Activated CD4-positive, alpha-beta memory T cell treated with anti-CD3 and anti-CD28 coated beads for 36 hours (primary cell): ENCODE data around the gene COA8. TPM values are rescaled to one million over a fixed set of nuclear protein-coding genes. Genes with fewer than 3 reads are reported as not detected.
A peak's percentile ranks its signal among the peaks of the same experiment; 100 is the strongest.
"Not testable (repeated sequence)": the region's sequence is repeated elsewhere in the genome, so short reads cannot be mapped to it uniquely, and the experiment has no call there.

Source experiments
- CTCF ChIA-PET: fragments of 350-600 bp; sonication (Branson Sonifier 250); formaldehyde crosslinking; loops from one replicate; lab custom pipeline; 2021; ENCODE audit warnings: antibody characterized with exemption, inconsistent platforms; lab: Charles Lee
- POLR2A ChIA-PET: fragments of 350-600 bp; sonication (Branson Sonifier 250); formaldehyde crosslinking; loops from one replicate; lab custom pipeline; 2021; ENCODE audit warnings: antibody characterized with exemption; lab: Charles Lee
- DNase-seq: peaks from one replicate; pipeline ENCODE4 v3.0.0-alpha.2; 2020
- H3K27ac Mint-ChIP-seq: one replicate; pipeline ENCODE4 v1.8.0; 2021; ENCODE audit warnings: mixed read lengths
- H3K27me3 Mint-ChIP-seq: one replicate; pipeline ENCODE4 v1.8.0; 2021; ENCODE audit warnings: mixed read lengths
- H3K36me3 Mint-ChIP-seq: one replicate; pipeline ENCODE4 v1.8.0; 2021; ENCODE audit warnings: mixed read lengths
- H3K4me1 Mint-ChIP-seq: one replicate; pipeline ENCODE4 v1.8.0; 2021; ENCODE audit warnings: low read depth, mixed read lengths
- H3K4me3 Mint-ChIP-seq: one replicate; pipeline ENCODE4 v1.8.0; 2021; ENCODE audit warnings: mild to moderate bottlenecking, mixed read lengths
- H3K9me3 Mint-ChIP-seq: one replicate; pipeline ENCODE4 v1.8.0; 2021; ENCODE audit warnings: mixed read lengths
- intact Hi-C: fragments of 100-400 bp; cut with micrococcal nuclease; formaldehyde crosslinking; loops from one replicate; pipeline ENCODE4 v1.15.1; 2023
- total RNA-seq, 2 experiments: library from RNA; stranded (reverse); gene quantifications; one replicate each; pipeline ENCODE4 v1.2.3, GENCODE V29; 2021

The COA8 gene
- total RNA-seq, 2 experiments from 2014 or later, result 46.2 to 48.9 TPM

- Mint-ChIP-seq H3K27ac (no peak overlapping the region), H3K4me1 (peaks cover 16% of the 10 kb centered on the region), H3K27me3 (peaks cover 4% of the 10 kb centered on the region), H3K36me3 (no peaks in the 10 kb centered on the region), H3K4me3 (no peak overlapping the region), H3K9me3 (no peaks in the 10 kb centered on the region)
- ChIA-PET POLR2A (no interaction called here), CTCF (no interaction called here)
- intact Hi-C loops, result no loop called here
- DNase-seq, result no peak
Observed at GRCh38 chr14:103604620-103605019, 41.9 kb downstream of the COA8 start.

DNA sequence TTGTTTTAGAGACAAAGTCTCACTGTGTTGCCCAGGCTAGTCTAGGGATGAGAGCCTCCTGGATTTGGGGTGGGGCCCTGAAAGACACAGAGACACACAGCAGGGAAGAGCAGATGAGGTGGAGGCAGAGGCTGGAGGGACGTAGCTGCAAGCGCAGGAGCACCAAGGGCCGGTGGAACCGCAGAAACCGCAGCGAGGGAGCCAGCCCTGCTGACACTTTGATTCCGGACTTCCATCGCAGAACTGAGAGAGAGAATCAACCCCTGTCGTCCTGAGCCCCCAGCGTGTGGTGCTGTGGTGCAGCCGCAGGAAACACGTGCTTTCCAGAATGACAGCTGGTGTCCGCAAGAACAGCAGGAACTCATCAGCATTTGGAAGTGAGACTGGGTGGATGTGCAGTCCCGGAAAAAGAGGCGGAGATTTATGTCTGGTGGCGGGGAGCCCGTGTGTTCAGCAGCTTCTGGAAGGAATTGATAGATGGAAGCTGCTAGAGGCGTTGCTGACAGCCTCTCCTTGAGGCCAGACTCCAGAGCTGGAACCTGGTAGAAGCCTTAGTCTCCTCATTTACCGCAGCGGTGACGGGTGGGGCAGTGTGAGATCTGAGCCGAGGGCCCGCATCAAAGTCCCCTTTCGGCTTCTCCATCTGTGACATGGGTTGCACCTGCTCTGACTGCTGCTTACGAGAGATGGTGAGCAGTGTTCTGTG, 44.4 kb downstream of the COA8 start:
- ChIA-PET POLR2A (no interaction called here), CTCF (interaction anchor here (0.9 to 1.8 kb wide), 4 partner anchors 46 to 294 kb away, joined by 3 to 4 read pairs (median 3); no protein-coding TSS in a partner anchor)
- Mint-ChIP-seq H3K27ac (no peak overlapping the region), H3K9me3 (peaks cover 11% of the 10 kb centered on the region), H3K36me3 (peaks cover 7% of the 10 kb centered on the region), H3K27me3 (peaks cover 4% of the 10 kb centered on the region), H3K4me1 (peaks cover 16% of the 10 kb centered on the region), H3K4me3 (peak overlapping the region; percentile 48)
- intact Hi-C loops, result no loop called here
- peak; percentile 81 for DNase-seq

DNA sequence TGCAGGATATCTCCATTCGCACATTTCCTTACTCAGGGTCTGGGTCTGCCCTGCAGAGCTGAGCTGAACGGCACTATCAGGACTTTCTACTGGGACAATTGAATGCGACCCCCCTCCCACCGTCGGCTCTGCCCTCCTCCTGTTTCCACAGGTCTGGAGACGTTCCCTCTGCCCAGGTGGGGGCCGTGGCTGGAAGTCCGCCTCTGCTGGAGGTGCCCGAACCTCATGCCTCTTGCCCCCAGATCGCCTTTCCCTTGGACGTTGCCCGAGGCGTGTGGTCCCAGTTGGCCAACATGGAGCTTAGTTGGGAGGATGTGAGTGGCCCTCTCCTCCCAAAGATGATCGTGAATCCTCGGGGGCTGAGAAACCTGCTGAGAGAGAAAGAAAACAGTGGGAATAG, 45.1 kb downstream of the COA8 start:
- Mint-ChIP-seq H3K4me3 (peak overlapping the region; percentile 48), H3K4me1 (peaks cover 16% of the 10 kb centered on the region), H3K36me3 (peaks cover 7% of the 10 kb centered on the region), H3K27ac (no peak overlapping the region), H3K9me3 (peaks cover 11% of the 10 kb centered on the region), H3K27me3 (peaks cover 4% of the 10 kb centered on the region)
- intact Hi-C loops, result no loop called here
- POLR2A ChIA-PET, result interaction anchor here (0.7 kb wide), 1 partner anchor 11 kb away, joined by 3 read pairs; no protein-coding TSS in a partner anchor
- CTCF ChIA-PET, result interaction anchor here (1.0 to 1.8 kb wide), 3 partner anchors 45 to 293 kb away, joined by 3 to 4 read pairs (median 3); no protein-coding TSS in a partner anchor
- DNase-seq, result no peak

DNA sequence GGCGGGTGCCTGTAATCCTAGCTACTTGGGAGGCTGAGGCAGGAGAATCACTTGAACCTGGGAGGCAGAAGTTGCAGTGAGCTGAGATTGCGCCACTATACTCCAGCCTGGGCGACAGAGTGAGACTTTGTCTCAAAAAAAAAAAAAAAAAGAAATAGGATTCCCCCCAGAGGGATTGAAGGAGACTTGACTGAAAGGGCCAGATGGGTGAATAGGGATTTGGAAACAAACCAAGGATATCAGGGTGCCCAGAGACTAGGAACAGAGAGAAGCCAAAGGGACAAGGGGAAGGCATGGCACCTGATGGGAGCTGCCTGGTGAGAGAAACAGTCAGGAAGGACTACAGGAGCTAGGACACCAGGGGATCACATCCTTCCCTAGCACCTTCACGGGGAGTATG, 46.3 kb downstream of the COA8 start:
- POLR2A ChIA-PET, H3K4me3 Mint-ChIP-seq, H3K27me3 Mint-ChIP-seq, CTCF ChIA-PET, H3K27ac Mint-ChIP-seq, H3K36me3 Mint-ChIP-seq, intact Hi-C loops, DNase-seq: not testable (repeated sequence)
- peaks cover 16% of the 10 kb centered on the region for H3K4me1 Mint-ChIP-seq
- H3K9me3 Mint-ChIP-seq, result peaks cover 11% of the 10 kb centered on the region

- Mint-ChIP-seq H3K4me3 (no peak overlapping the region), H3K36me3 (peaks cover 7% of the 10 kb centered on the region), H3K27me3 (peaks cover 4% of the 10 kb centered on the region), H3K27ac (no peak overlapping the region), H3K4me1 (peaks cover 16% of the 10 kb centered on the region), H3K9me3 (peaks cover 11% of the 10 kb centered on the region)
- ChIA-PET CTCF (no interaction called here), POLR2A (no interaction called here)
- intact Hi-C loops, result no loop called here
- no peak for DNase-seq
Observed at GRCh38 chr14:103611215-103611614, 48.5 kb downstream of the COA8 start.

DNA sequence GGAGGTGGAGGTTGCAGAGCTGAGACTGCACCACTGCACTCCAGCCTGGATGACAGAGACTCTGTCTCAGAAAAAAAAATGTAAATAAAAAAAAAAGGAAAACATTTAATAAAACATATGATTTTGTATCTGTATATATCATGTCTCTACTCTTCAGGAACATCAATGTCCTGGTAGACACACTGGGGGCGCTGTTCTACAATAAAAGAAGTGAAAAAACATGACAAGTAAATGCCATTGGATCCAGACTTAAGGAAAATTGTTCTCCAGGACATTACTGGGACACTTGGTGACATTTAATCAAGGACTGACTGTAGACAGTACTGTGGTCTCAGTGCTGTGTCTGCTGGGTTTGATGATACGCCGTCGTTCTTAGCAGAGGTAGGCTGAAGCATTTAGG, 50.8 kb downstream of the COA8 start:
- H3K9me3 Mint-ChIP-seq, result peaks cover 11% of the 10 kb centered on the region
- CTCF ChIA-PET, result no interaction called here
- H3K4me1 Mint-ChIP-seq, result no peaks in the 10 kb centered on the region
- POLR2A ChIA-PET, result no interaction called here
- H3K36me3 Mint-ChIP-seq, result peaks cover 7% of the 10 kb centered on the region
- H3K27me3 Mint-ChIP-seq, result peaks cover 4% of the 10 kb centered on the region
- DNase-seq, result no peak
- H3K4me3 Mint-ChIP-seq, result no peak overlapping the region
- intact Hi-C loops, result no loop called here
- H3K27ac Mint-ChIP-seq, result no peak overlapping the region

DNA sequence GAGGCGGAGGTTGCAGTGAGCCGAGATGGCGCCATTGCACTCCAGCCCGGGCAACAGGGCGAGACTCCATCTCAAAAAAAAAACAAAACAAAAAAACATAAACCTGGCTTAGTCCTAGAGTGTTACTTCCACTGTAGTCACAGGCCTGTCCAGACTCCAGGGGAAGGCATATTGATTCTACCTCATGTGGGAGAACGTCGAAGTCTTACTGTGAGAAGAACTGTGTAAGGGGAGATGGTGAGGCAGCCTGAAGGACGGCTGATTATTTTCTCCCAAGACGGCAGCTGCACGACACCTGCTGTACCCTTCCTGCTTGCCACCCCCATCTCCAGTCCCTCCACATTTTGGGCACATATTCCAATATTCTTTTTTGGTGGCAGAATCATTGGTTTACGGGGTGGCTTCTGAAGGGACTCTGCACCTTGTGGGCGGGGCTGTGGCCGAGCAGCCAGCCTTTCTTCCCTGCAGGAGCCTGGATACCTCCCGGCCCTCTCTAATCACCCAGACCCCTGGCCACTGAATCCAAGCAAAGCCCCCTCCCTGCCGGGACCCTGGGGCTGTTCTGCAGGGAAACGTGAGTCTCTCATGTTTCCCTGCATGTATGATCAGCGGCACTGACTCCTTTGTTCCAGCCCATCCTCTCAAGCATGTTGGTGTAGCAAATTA, 54.0 kb downstream of the COA8 start:
- POLR2A ChIA-PET, result no interaction called here
- CTCF ChIA-PET, result interaction anchor here (0.6 kb wide), 1 partner anchor 61 kb away, joined by 3 read pairs; no protein-coding TSS in a partner anchor
- Mint-ChIP-seq H3K4me3 (no peak overlapping the region), H3K27me3 (no peaks in the 10 kb centered on the region), H3K27ac (no peak overlapping the region), H3K4me1 (no peaks in the 10 kb centered on the region), H3K9me3 (no peaks in the 10 kb centered on the region), H3K36me3 (no peaks in the 10 kb centered on the region)
- DNase-seq, result no peak
- intact Hi-C loops, result no loop called here

GRCh38 chr14:103619057-103619456, 56.3 kb downstream of the COA8 start:
- intact Hi-C loops, result no loop called here
- no peak for DNase-seq
- no peaks in the 10 kb centered on the region for H3K36me3 Mint-ChIP-seq
- H3K4me3 Mint-ChIP-seq, result no peak overlapping the region
- H3K27me3 Mint-ChIP-seq, result no peaks in the 10 kb centered on the region
- no peaks in the 10 kb centered on the region for H3K9me3 Mint-ChIP-seq
- CTCF ChIA-PET, result no interaction called here
- POLR2A ChIA-PET, result no interaction called here
- H3K4me1 Mint-ChIP-seq, result no peaks in the 10 kb centered on the region
- H3K27ac Mint-ChIP-seq, result no peak overlapping the region

DNA sequence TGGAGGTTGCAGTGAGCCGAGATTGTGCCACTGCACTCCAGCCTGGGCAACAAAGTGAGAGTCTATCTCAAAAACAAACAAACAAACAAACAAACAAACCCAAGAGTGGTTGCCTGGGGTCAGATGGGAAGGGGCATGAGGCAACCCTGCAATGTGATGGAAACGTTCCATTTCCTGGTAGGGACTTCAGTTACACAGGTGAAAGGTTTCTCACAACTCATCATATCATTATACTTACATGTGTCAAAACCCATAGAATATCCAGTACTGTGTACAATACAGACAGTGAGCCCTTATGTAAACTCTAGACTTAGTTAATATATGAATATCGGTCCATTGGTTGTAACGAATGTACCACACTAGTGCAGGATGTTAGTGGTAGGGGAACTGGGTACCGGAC, 59.1 kb downstream of the COA8 start:
- Mint-ChIP-seq H3K36me3 (no peaks in the 10 kb centered on the region), H3K9me3 (no peaks in the 10 kb centered on the region), H3K4me1 (peaks cover 11% of the 10 kb centered on the region), H3K27me3 (no peaks in the 10 kb centered on the region), H3K4me3 (no peak overlapping the region), H3K27ac (no peak overlapping the region)
- intact Hi-C loops, result no loop called here
- DNase-seq, result no peak
- POLR2A ChIA-PET, result no interaction called here
- CTCF ChIA-PET, result no interaction called here

- Mint-ChIP-seq H3K9me3 (no peaks in the 10 kb centered on the region), H3K4me1 (peaks cover 15% of the 10 kb centered on the region), H3K27ac (no peak overlapping the region), H3K27me3 (no peaks in the 10 kb centered on the region), H3K36me3 (no peaks in the 10 kb centered on the region), H3K4me3 (no peak overlapping the region)
- POLR2A ChIA-PET, result no interaction called here
- no peak for DNase-seq
- CTCF ChIA-PET, result no interaction called here
- intact Hi-C loops, result no loop called here
Observed at GRCh38 chr14:103623308-103623707, 60.5 kb downstream of the COA8 start.

GRCh38 chr14:103623883-103624482, 61.2 kb downstream of the COA8 start:
- CTCF ChIA-PET, result no interaction called here
- Mint-ChIP-seq H3K4me3 (no peak overlapping the region), H3K9me3 (no peaks in the 10 kb centered on the region), H3K36me3 (no peaks in the 10 kb centered on the region), H3K27ac (no peak overlapping the region), H3K27me3 (no peaks in the 10 kb centered on the region), H3K4me1 (peaks cover 15% of the 10 kb centered on the region)
- intact Hi-C loops, result no loop called here
- DNase-seq, result no peak
- POLR2A ChIA-PET, result no interaction called here

DNA sequence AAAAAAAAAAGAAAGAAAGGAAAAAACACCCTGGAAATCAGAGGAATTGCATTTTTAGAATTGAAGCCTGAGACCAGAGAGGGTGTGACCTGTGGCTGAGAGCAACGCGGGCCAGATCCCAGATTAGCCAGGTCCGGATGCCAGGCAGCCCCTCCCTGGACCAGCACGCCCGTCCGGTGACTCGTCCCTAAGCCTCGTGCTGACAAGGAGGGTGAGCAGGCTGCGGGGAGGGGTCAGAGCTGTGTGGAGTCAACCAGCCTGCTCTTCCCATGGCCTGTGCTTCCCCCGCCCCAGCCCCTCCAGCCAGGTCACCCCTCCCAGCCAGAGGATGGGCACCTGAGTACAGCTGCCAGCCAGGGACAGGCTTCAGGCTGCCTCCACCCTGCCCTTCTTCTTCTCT, 62.1 kb downstream of the COA8 start:
- H3K27ac Mint-ChIP-seq, result peak overlapping the region; percentile 56
- no peaks in the 10 kb centered on the region for H3K36me3 Mint-ChIP-seq
- DNase-seq, result peak; percentile 53
- ChIA-PET CTCF (interaction anchor here (0.6 kb wide), 1 partner anchor 11 kb away, joined by 3 read pairs; no protein-coding TSS in a partner anchor), POLR2A (no interaction called here)
- peaks cover 16% of the 10 kb centered on the region for H3K4me1 Mint-ChIP-seq
- H3K27me3 Mint-ChIP-seq, result no peaks in the 10 kb centered on the region
- intact Hi-C loops, result loop anchor here (1.0 kb wide), 1 partner anchor 63 kb away; the partner anchor contains the start of genes BAG5 and COA8
- H3K4me3 Mint-ChIP-seq, result no peak overlapping the region
- H3K9me3 Mint-ChIP-seq, result no peaks in the 10 kb centered on the region
